ENCODE results near the gene HDDC3. TPM values are rescaled to one million over a fixed set of nuclear protein-coding genes. Genes with fewer than 3 reads are reported as not detected.
"Not testable (repeated sequence)": the region's sequence is repeated elsewhere in the genome, so short reads cannot be mapped to it uniquely, and the experiment has no call there.

Gene HDDC3
- total and polyA plus RNA-seq, 7 experiments from 2014 or later = 13.3 to 50.9 (median 31.3) TPM

DNA sequence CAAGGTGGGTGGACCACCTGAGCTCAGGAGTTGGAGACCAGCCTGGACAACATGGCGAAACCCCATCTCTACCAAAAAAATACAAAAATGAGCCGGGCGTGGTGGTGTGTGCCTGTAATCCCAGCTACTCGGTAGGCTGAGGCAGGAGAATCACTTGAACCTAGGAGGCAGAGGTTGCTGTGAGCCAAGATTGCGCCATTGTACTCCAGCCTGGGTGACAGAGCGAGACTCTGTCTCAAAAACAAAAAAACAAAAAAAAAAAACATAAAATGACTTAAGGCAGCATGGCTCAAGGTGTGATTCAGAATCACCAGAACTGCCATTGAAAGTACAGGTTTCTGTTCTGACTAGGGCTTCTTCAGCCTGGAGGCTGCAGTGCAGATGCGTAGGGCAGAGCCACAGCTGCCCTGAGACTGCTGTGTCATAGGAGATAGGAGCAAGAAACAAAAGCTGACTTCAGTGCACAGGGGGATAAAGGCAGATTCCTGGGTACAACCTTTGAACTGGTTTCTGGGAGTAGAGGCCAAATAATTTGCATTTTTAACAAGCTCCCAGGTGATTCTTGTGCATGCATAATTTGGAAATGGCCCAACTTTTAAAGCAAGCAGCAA is 9.5 kb downstream of the HDDC3 start:
- Mint-ChIP-seq H3K27ac (peak overlapping the region in 1 of 9 donors; percentile 41), H3K4me1 (peaks cover 0 to 29% (median 0%) of the 10 kb centered on the region in 7 donors), H3K36me3 (peaks cover 5 to 30% (median 16%) of the 10 kb centered on the region in 5 donors)
- not testable (repeated sequence) for H3K27me3 ChIP-seq (ENCODE audit: control insufficient read depth in 2 of 2, insufficient read depth in 2 of 2, low read length in 2 of 2); H3K4me3 Mint-ChIP-seq; ATAC-seq; H3K27me3 Mint-ChIP-seq; H3K9me3 ChIP-seq (ENCODE audit: control insufficient read depth in 2 of 3, low read length in 3 of 3); H3K27ac ChIP-seq (ENCODE audit: low read depth, low read length); H3K9me3 Mint-ChIP-seq; H3K4me1 ChIP-seq (ENCODE audit: control insufficient read depth in 2 of 2, insufficient read depth in 2 of 2, low read length in 2 of 2); H3K4me3 ChIP-seq (ENCODE audit: low read length)
- peak in 1 of 9 donors; percentile 30 for DNase-seq
- POLR2A ChIA-PET = interaction anchor here (0.7 to 3.4 kb wide), 2 partner anchors 9 to 12 kb away, joined by 6 to 12 read pairs; partner anchors contain the start of gene HDDC3
- H3K36me3 ChIP-seq (ENCODE audit: control insufficient read depth in 2 of 3, insufficient read depth in 3 of 3, low read length in 3 of 3) = peaks cover 0 to 37% (median 12%) of the 10 kb centered on the region in 3 experiments
- CTCF ChIA-PET = interaction anchor here (1.7 to 2.5 kb wide), 2 partner anchors 10 to 12 kb away, joined by 4 to 9 read pairs; partner anchors contain the start of genes HDDC3 and UNC45A
- intact Hi-C loops (cut with micrococcal nuclease) = loop anchor here in 1 of 2 donors (2.0 kb wide), 1 partner anchor 18 kb away; no protein-coding TSS in a partner anchor

DNA sequence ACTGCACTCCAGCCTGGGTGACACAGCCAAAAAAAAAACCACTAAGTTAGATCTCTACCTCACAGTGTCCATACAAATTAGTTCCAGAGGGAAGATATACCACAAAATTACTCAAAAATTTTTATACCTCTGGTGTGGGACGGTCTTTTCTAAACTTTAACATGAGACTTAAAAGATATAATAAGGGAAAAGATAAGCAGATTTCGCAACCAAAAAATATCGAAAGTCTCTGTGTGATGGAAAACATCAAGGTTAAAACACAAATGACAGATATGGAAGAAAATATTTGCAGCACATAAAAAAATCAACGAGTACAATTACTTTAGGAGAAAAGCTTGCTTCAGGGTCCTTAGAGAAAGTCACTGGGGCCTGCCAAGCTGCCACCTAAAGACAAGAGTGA is 10.5 kb downstream of the HDDC3 start:
- no peaks in the 10 kb centered on the region for H3K4me1 ChIP-seq (ENCODE audit: control insufficient read depth in 2 of 2, insufficient read depth in 2 of 2, low read length in 2 of 2)
- H3K9me3 ChIP-seq (ENCODE audit: control insufficient read depth in 2 of 3, low read length in 3 of 3) = no peaks in the 10 kb centered on the region
- Mint-ChIP-seq H3K36me3 (peaks cover 9 to 39% (median 25%) of the 10 kb centered on the region in 5 donors), H3K27me3 (no peaks in the 10 kb centered on the region), H3K9me3 (no peaks in the 10 kb centered on the region), H3K4me3 (no peak overlapping the region), H3K27ac (peak overlapping the region in 1 of 9 donors; percentile 50), H3K4me1 (peaks cover 0 to 29% (median 0%) of the 10 kb centered on the region in 7 donors)
- CTCF ChIA-PET = interaction anchor here (1.7 to 2.5 kb wide), 2 partner anchors 11 to 13 kb away, joined by 4 to 9 read pairs; partner anchors contain the start of genes HDDC3 and UNC45A
- DNase-seq = no peak
- peaks cover 0 to 46% (median 12%) of the 10 kb centered on the region in 3 experiments for H3K36me3 ChIP-seq (ENCODE audit: control insufficient read depth in 2 of 3, insufficient read depth in 3 of 3, low read length in 3 of 3)
- POLR2A ChIA-PET = interaction anchor here (0.8 to 3.4 kb wide), 4 partner anchors 8 to 19 kb away, joined by 3 to 12 read pairs (median 4); partner anchors contain the start of genes HDDC3 and MAN2A2
- H3K27me3 ChIP-seq (ENCODE audit: control insufficient read depth in 2 of 2, insufficient read depth in 2 of 2, low read length in 2 of 2) = no peaks in the 10 kb centered on the region
- intact Hi-C loops (cut with micrococcal nuclease) = loop anchor here in 1 of 2 donors (2.0 kb wide), 1 partner anchor 17 kb away; no protein-coding TSS in a partner anchor
- H3K4me3 ChIP-seq (ENCODE audit: low read length) = no peak overlapping the region
- no peak overlapping the region for H3K27ac ChIP-seq (ENCODE audit: low read depth, low read length)
- ATAC-seq = no peak

DNA sequence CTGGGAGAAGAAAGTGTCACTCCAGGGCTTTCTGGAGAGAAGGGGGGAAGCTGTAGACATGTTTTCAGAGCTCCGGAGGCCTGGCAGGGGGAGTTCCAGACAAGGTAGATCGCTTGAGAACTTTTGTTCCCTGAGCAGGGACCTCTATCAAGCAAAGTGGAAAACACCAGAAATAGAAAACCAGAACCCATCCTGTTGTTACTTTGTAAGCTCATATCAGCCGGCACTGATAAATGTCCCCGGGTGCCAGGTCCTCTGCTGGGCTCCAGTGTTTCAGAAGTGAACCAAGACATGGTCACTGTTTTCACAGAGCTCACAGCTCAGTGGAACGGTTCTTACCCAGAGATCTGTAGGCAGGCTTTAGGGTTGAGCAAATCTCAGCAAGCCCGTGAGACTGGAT is 13.5 kb downstream of the HDDC3 start:
- CTCF ChIA-PET = no interaction called here

DNA sequence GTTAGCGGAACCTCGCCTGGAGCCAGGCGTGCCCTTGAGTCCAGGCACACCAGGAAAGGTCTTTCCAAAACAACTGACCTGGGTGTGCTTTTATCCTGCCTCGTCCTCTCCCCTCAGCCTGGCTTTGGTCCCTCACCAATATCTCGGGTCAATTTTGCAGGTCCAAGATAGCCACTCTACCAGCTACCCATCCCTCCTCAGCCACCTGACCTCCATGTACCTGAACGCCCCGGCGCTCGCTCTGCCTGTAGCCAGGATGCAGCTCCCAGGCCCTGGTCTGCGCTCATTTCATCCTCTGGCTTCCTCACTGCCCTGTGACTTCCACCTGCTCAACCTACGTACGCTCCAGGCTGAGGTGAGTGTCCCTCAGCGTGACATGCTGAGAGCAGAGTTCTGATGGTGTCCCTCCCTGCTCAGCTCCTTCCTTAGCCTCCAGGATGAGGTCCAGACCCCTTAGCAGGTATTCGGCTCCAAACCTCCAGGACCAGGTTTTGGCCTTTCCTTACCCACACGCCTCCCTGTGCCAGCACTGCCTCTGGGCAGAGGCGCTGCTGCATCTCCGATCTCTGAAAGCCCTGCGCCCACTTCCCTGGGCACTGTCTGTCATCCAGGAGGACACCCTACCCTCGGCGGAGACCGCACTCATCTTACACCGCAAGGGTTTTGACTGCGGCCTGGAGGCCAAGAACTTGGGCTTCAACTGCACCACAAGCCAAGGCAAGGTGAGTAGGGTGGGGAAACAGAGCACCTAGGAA is 14.1 kb downstream of the HDDC3 start:
- no peak for DNase-seq
- ChIA-PET CTCF (no interaction called here), POLR2A (interaction anchor here (0.6 to 0.7 kb wide), 3 partner anchors 217 to 996 kb away, joined by 4 to 5 read pairs (median 4); no protein-coding TSS in a partner anchor)
- Histone ChIP-seq H3K36me3 (ENCODE audit: control insufficient read depth in 2 of 3, insufficient read depth in 3 of 3, low read length in 3 of 3) (peaks cover 5 to 82% (median 12%) of the 10 kb centered on the region in 3 experiments), H3K9me3 (ENCODE audit: control insufficient read depth in 2 of 3, low read length in 3 of 3) (no peaks in the 10 kb centered on the region), H3K4me3 (ENCODE audit: low read length) (no peak overlapping the region), H3K27ac (ENCODE audit: low read depth, low read length) (no peak overlapping the region), H3K4me1 (ENCODE audit: control insufficient read depth in 2 of 2, insufficient read depth in 2 of 2, low read length in 2 of 2) (no peaks in the 10 kb centered on the region), H3K27me3 (ENCODE audit: control insufficient read depth in 2 of 2, insufficient read depth in 2 of 2, low read length in 2 of 2) (no peaks in the 10 kb centered on the region)
- H3K4me3 Mint-ChIP-seq = no peak overlapping the region
- H3K4me1 Mint-ChIP-seq = peaks cover 0 to 13% (median 0%) of the 10 kb centered on the region in 7 donors
- H3K9me3 Mint-ChIP-seq = no peaks in the 10 kb centered on the region
- H3K36me3 Mint-ChIP-seq = peaks cover 9 to 64% (median 31%) of the 10 kb centered on the region in 5 donors
- no peak for ATAC-seq
- intact Hi-C loops (cut with micrococcal nuclease) = no loop called here
- no peaks in the 10 kb centered on the region for H3K27me3 Mint-ChIP-seq
- H3K27ac Mint-ChIP-seq = peak overlapping the region in 3 of 9 donors; percentile 25 to 42 (median 33)

More for the DNA sequence above, 13.5 kb downstream of the HDDC3 start:
- peak overlapping the region in 1 of 9 donors; percentile 42 for H3K27ac Mint-ChIP-seq
- peaks cover 9 to 58% (median 31%) of the 10 kb centered on the region in 5 donors for H3K36me3 Mint-ChIP-seq
- H3K4me1 Mint-ChIP-seq = peaks cover 0 to 18% (median 0%) of the 10 kb centered on the region in 7 donors
- POLR2A ChIA-PET = interaction anchor here (0.6 kb wide), 1 partner anchor 604 kb away, joined by 4 read pairs; no protein-coding TSS in a partner anchor
- H3K27ac ChIP-seq (ENCODE audit: low read depth, low read length) = no peak overlapping the region
- H3K27me3 Mint-ChIP-seq = no peaks in the 10 kb centered on the region
- H3K4me3 Mint-ChIP-seq = no peak overlapping the region
- H3K4me1 ChIP-seq (ENCODE audit: control insufficient read depth in 2 of 2, insufficient read depth in 2 of 2, low read length in 2 of 2) = no peaks in the 10 kb centered on the region
- H3K36me3 ChIP-seq (ENCODE audit: control insufficient read depth in 2 of 3, insufficient read depth in 3 of 3, low read length in 3 of 3) = peaks cover 1 to 76% (median 12%) of the 10 kb centered on the region in 3 experiments
- intact Hi-C loops (cut with micrococcal nuclease) = no loop called here
- ATAC-seq (no peak), DNase-seq (no peak)
- H3K27me3 ChIP-seq (ENCODE audit: control insufficient read depth in 2 of 2, insufficient read depth in 2 of 2, low read length in 2 of 2) = no peaks in the 10 kb centered on the region
- H3K4me3 ChIP-seq (ENCODE audit: low read length) = no peak overlapping the region
- H3K9me3 Mint-ChIP-seq = no peaks in the 10 kb centered on the region
- H3K9me3 ChIP-seq (ENCODE audit: control insufficient read depth in 2 of 3, low read length in 3 of 3) = no peaks in the 10 kb centered on the region

DNA sequence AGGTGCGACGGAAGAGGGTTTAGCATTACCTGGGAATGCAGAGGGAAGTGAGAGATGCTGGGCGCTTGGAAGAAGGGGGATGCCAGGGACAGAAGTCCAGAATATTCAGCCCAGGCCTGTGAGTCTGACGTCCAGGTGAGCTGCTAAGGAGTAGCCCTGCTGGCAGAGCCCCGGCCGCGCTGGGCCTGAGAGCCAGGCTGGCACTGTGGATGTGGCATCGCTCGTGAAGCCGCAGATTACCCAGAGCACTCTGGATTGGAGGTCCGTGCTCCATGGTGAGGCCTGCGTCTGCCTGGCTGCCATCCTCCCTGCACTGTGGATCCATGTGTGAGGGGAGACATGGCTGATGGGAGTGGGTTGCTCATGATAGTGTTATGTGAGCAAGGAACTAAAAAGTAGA is 14.8 kb downstream of the HDDC3 start:
- DNase-seq (no peak), ATAC-seq (no peak)
- H3K27me3 Mint-ChIP-seq = no peaks in the 10 kb centered on the region
- no peak overlapping the region for H3K27ac ChIP-seq (ENCODE audit: low read depth, low read length)
- H3K4me1 Mint-ChIP-seq = peaks cover 0 to 12% (median 0%) of the 10 kb centered on the region in 7 donors
- H3K27me3 ChIP-seq (ENCODE audit: control insufficient read depth in 2 of 2, insufficient read depth in 2 of 2, low read length in 2 of 2) = no peaks in the 10 kb centered on the region
- H3K4me3 Mint-ChIP-seq = no peak overlapping the region
- peak overlapping the region in 2 of 9 donors; percentile 13 to 28 for H3K27ac Mint-ChIP-seq
- peaks cover 9 to 70% (median 36%) of the 10 kb centered on the region in 5 donors for H3K36me3 Mint-ChIP-seq
- H3K9me3 Mint-ChIP-seq = no peaks in the 10 kb centered on the region
- no peak overlapping the region for H3K4me3 ChIP-seq (ENCODE audit: low read length)
- H3K4me1 ChIP-seq (ENCODE audit: control insufficient read depth in 2 of 2, insufficient read depth in 2 of 2, low read length in 2 of 2) = no peaks in the 10 kb centered on the region
- POLR2A ChIA-PET = interaction anchor here (0.7 kb wide), 1 partner anchor 996 kb away, joined by 4 read pairs; no protein-coding TSS in a partner anchor
- CTCF ChIA-PET = no interaction called here
- no peaks in the 10 kb centered on the region for H3K9me3 ChIP-seq (ENCODE audit: control insufficient read depth in 2 of 3, low read length in 3 of 3)
- H3K36me3 ChIP-seq (ENCODE audit: control insufficient read depth in 2 of 3, insufficient read depth in 3 of 3, low read length in 3 of 3) = peaks cover 11 to 89% (median 12%) of the 10 kb centered on the region in 3 experiments
- intact Hi-C loops (cut with micrococcal nuclease) = no loop called here

DNA sequence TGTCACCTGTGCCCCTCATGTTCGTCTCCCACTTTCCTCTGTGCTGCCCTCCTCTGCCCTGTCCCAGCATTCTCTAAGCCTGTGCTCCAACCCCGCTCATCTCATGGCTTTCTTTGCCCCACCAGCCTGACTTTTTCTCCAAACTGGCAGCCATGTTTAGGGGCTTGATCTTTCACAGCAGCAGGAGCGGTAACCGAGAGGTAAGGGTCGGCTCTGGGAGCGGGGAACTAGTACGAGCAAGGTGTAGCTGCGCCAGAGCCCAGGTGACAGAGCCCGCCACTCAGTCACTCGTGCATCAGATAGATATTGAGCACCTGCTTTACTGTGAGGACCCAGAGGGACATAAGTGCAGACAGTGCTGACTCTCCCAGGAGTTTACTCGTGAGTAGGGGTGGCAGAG is 15.9 kb downstream of the HDDC3 start:
- Histone ChIP-seq H3K36me3 (ENCODE audit: control insufficient read depth in 2 of 3, insufficient read depth in 3 of 3, low read length in 3 of 3) (peaks cover 13 to 100% (median 20%) of the 10 kb centered on the region in 3 experiments), H3K4me3 (ENCODE audit: low read length) (no peak overlapping the region), H3K27me3 (ENCODE audit: control insufficient read depth in 2 of 2, insufficient read depth in 2 of 2, low read length in 2 of 2) (no peaks in the 10 kb centered on the region), H3K9me3 (ENCODE audit: control insufficient read depth in 2 of 3, low read length in 3 of 3) (no peaks in the 10 kb centered on the region), H3K4me1 (ENCODE audit: control insufficient read depth in 2 of 2, insufficient read depth in 2 of 2, low read length in 2 of 2) (no peaks in the 10 kb centered on the region), H3K27ac (ENCODE audit: low read depth, low read length) (no peak overlapping the region)
- H3K36me3 Mint-ChIP-seq = peaks cover 9 to 66% (median 36%) of the 10 kb centered on the region in 5 donors
- peaks cover 0 to 12% (median 0%) of the 10 kb centered on the region in 7 donors for H3K4me1 Mint-ChIP-seq
- no peaks in the 10 kb centered on the region for H3K27me3 Mint-ChIP-seq
- POLR2A ChIA-PET = interaction anchor here (0.5 kb wide), 1 partner anchor 9 kb away, joined by 4 read pairs; no protein-coding TSS in a partner anchor
- intact Hi-C loops (cut with micrococcal nuclease) = no loop called here
- CTCF ChIA-PET = no interaction called here
- no peak overlapping the region for H3K4me3 Mint-ChIP-seq
- H3K27ac Mint-ChIP-seq = peak overlapping the region in 2 of 9 donors; percentile 26 to 31
- DNase-seq (no peak), ATAC-seq (no peak)
- H3K9me3 Mint-ChIP-seq = no peaks in the 10 kb centered on the region

All from naive thymus-derived CD4-positive, alpha-beta T cell (primary cell).